Mesendoderm (in vitro differentiated cells): Measurements from ENCODE around the gene USP49. TPM values are rescaled to one million over a fixed set of nuclear protein-coding genes. Genes with fewer than 3 reads are reported as not detected.

Experiments used
- DNase-seq: peaks from one replicate; pipeline ENCODE4 v3.0.0; 2013
- H2AK5ac ChIP-seq: 2 replicates; pipeline ENCODE4 v1.6.1; 2013; ENCODE audit warnings: low read length, inconsistent platforms
- H2BK120ac ChIP-seq: 2 replicates; pipeline ENCODE4 v1.6.1; 2013; ENCODE audit warnings: low read depth, mild to moderate bottlenecking, low read length, moderate library complexity, mixed read lengths
- H2BK15ac ChIP-seq: replicated peaks from 2 replicates; pipeline ENCODE4 v1.6.1; 2013; ENCODE audit warnings: low read depth, mild to moderate bottlenecking, moderate library complexity
- H2BK5ac ChIP-seq: 2 replicates; pipeline ENCODE4 v1.6.1; 2013; ENCODE audit warnings: low read length, inconsistent platforms
- H3K18ac ChIP-seq: 2 replicates; pipeline ENCODE4 v1.6.1; 2013; ENCODE audit warnings: mild to moderate bottlenecking, low read length, mixed read lengths
- H3K23ac ChIP-seq: one replicate; pipeline ENCODE4 v1.6.1; 2013; ENCODE audit warnings: low read length
- H3K27ac ChIP-seq: 2 replicates; pipeline ENCODE4 v1.5.1; 2013; ENCODE audit warnings: low read depth, mild to moderate bottlenecking, inconsistent platforms, low read length, moderate library complexity
- H3K27me3 ChIP-seq: 2 replicates; pipeline ENCODE4 v1.6.1; 2013; ENCODE audit warnings: low read length, control low read depth, mild to moderate bottlenecking, inconsistent platforms; ENCODE audit not compliant: insufficient read depth, poor library complexity
- H3K36me3 ChIP-seq: 2 replicates; pipeline ENCODE4 v1.6.1; 2013; ENCODE audit warnings: low read length, inconsistent platforms; ENCODE audit not compliant: control insufficient read depth, insufficient read depth
- H3K4ac ChIP-seq: one replicate; pipeline ENCODE4 v1.6.1; 2013; ENCODE audit warnings: low read depth, mild to moderate bottlenecking, low read length, moderate library complexity
- H3K4me1 ChIP-seq: 2 replicates; pipeline ENCODE4 v1.6.1; 2013; ENCODE audit warnings: low read depth, low read length, inconsistent platforms; ENCODE audit not compliant: control insufficient read depth
- H3K4me2 ChIP-seq: 2 replicates; pipeline ENCODE4 v1.6.1; 2013; ENCODE audit warnings: low read length
- H3K4me3 ChIP-seq: 2 replicates; pipeline ENCODE4 v1.5.1; 2013; ENCODE audit warnings: mild to moderate bottlenecking, low read length
- H3K56ac ChIP-seq: one replicate; pipeline ENCODE4 v1.6.1; 2013; ENCODE audit warnings: low read length
- H3K79me1 ChIP-seq: 2 replicates; pipeline ENCODE4 v1.6.1; 2013; ENCODE audit warnings: low read length, inconsistent platforms
- H3K79me2 ChIP-seq: 2 replicates; pipeline ENCODE4 v1.6.1; 2013; ENCODE audit warnings: mild to moderate bottlenecking, low read length; ENCODE audit not compliant: control insufficient read depth, insufficient read depth
- H3K9ac ChIP-seq: 2 replicates; pipeline ENCODE4 v1.6.1; 2013; ENCODE audit warnings: low read length, inconsistent platforms
- H4K5ac ChIP-seq: one replicate; pipeline ENCODE4 v1.6.1; 2013; ENCODE audit warnings: low read length
- H4K8ac ChIP-seq: one replicate; pipeline ENCODE4 v1.6.1; 2013; ENCODE audit warnings: low read depth, mild to moderate bottlenecking, control low read depth, low read length, moderate library complexity
- WGBS: extraction: QIAGEN DNeasy Blood & Tissue Kit; methylation state at CpG from one replicate; pipeline ENCODE4 v1.1.7; 2013; ENCODE audit warnings: low lambda C conversion rate, missing lambda C conversion rate; ENCODE audit not compliant: insufficient coverage; ENCODE audit errors: extremely low coverage; 5-methylcytosine and 5-hydroxymethylcytosine counted together
- small RNA-seq: library from polyadenylated mRNA; stranded (forward); fragments of <200 nt; extraction: miRNeasy Mini kit (QIAGEN cat#:217004); gene quantifications from one replicate; pipeline ENCODE3, GENCODE V24; 2013; ENCODE audit not compliant: insufficient read depth

Gene USP49

GRCh38 chr6:41740366-41741162 is 154.6 kb downstream of the USP49 start:
- Histone ChIP-seq H3K27ac (no peak overlapping the region), H2BK5ac (no peak overlapping the region)
- no peak for DNase-seq

More at GRCh38 chr6:41740366-41741162, 154.6 kb downstream of the USP49 start:
- Histone ChIP-seq H3K9ac (no peak overlapping the region), H3K79me2 (no peaks in the 10 kb centered on the region), H3K4ac (no peak overlapping the region), H2BK15ac (no peak overlapping the region), H3K18ac (no peak overlapping the region), H3K4me2 (no peak overlapping the region), H3K23ac (no peak overlapping the region), H2AK5ac (no peak overlapping the region), H4K8ac (no peak overlapping the region), H3K79me1 (no peaks in the 10 kb centered on the region), H3K56ac (no peak overlapping the region), H2BK120ac (no peak overlapping the region), H3K4me3 (no peak overlapping the region), H4K5ac (no peak overlapping the region), H3K4me1 (no peaks in the 10 kb centered on the region), H3K27me3 (no peaks in the 10 kb centered on the region), H3K36me3 (no peaks in the 10 kb centered on the region)
- no CpG with 5 or more reads among the region's 13 CpGs for WGBS

Small RNA genes within 50 kb of the gene (small RNA-seq; reads per million reads assigned to genes)
- gene AL365205.2 (not detected), gene AL365205.3 (not detected), gene RF00019 (not detected), gene RF00393 (not detected)
